Measurements from ENCODE around the gene PPP1R3F.

Gene PPP1R3F

DNA sequence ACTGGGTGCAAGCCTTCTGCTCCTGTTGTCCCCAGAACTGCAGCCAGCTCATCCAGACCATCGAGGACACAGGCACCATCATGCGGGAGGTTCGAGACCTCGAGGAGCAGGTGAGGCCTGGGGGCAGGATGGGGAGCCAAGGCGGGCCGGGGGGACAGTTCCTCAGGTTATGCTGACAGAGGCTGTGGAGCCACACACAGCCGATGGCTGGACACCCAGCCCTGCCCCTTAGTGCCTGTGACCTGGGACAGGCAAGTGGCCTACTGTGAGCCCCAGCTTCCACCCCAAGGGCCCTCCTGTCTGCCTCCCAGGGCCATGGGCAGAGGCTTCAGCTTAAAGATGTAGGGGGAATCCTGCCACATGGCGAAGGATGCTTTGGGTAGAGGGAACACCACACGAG, 20.0 kb upstream of the PPP1R3F start:
- H3K4me3 ChIP-seq (ENCODE audit: low read depth, low read length): no peak overlapping the region
- TF ChIP-seq, protein P1, sequence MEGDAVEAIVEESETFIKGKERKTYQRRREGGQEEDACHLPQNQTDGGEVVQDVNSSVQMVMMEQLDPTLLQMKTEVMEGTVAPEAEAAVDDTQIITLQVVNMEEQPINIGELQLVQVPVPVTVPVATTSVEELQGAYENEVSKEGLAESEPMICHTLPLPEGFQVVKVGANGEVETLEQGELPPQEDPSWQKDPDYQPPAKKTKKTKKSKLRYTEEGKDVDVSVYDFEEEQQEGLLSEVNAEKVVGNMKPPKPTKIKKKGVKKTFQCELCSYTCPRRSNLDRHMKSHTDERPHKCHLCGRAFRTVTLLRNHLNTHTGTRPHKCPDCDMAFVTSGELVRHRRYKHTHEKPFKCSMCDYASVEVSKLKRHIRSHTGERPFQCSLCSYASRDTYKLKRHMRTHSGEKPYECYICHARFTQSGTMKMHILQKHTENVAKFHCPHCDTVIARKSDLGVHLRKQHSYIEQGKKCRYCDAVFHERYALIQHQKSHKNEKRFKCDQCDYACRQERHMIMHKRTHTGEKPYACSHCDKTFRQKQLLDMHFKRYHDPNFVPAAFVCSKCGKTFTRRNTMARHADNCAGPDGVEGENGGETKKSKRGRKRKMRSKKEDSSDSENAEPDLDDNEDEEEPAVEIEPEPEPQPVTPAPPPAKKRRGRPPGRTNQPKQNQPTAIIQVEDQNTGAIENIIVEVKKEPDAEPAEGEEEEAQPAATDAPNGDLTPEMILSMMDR (IDR thresholded peaks at IDR 0.05; ENCODE audit: low read depth, low read length): no peak

DNA sequence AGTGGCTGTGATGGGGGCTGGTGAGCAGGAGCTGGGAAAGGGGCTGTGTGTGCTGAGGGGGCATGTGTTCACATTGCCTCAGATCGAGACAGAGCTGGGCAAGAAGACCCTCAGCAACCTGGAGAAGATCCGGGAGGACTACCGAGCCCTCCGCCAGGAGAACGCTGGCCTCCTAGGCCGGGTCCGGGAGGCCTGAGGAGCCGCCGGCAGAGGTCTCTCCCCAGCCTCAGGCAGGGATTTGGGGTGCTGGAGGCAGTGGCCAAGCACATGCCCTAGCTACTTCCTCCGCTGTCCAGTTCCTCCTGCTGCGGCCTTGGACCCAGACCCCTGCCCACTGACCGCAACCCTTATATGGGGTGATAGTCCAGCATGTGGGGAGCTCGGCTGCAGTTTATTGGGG, 19.5 kb upstream of the PPP1R3F start:
- TF ChIP-seq, protein P1 (IDR thresholded peaks at IDR 0.05; ENCODE audit: low read depth, low read length): no peak
- H3K4me3 ChIP-seq (ENCODE audit: low read depth, low read length): no peak overlapping the region

GRCh38 chrX:49250578-49250977, 19.0 kb upstream of the PPP1R3F start:
- no peak overlapping the region for H3K4me3 ChIP-seq (ENCODE audit: low read depth, low read length)

DNA sequence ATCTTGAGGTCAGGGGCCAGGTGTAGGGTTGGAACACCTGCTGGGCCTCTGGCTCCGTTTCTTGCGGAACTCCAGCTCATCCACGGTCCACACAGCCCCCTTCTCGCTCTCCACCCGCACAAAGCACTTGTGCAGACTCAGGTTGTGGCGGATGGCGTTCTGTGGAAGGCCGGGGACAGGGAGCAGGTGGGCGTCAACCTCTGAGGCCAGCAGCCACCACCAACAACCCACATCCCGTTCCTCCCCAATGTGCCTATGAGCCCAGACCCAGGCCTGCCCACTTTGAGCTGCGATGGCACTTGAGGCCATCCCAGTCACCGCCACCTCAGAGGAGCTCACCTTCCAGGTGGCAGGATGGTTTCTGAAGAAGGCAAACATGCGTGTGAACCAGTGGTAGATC, 18.3 kb upstream of the PPP1R3F start:
- TF ChIP-seq, protein P1 (IDR thresholded peaks at IDR 0.05; ENCODE audit: low read depth, low read length): no peak
- no peak overlapping the region for H3K4me3 ChIP-seq (ENCODE audit: low read depth, low read length)

More at GRCh38 chrX:49250578-49250977, 19.0 kb upstream of the PPP1R3F start:
- TF ChIP-seq, protein P1 (IDR thresholded peaks at IDR 0.05; ENCODE audit: low read depth, low read length): no peak

DNA sequence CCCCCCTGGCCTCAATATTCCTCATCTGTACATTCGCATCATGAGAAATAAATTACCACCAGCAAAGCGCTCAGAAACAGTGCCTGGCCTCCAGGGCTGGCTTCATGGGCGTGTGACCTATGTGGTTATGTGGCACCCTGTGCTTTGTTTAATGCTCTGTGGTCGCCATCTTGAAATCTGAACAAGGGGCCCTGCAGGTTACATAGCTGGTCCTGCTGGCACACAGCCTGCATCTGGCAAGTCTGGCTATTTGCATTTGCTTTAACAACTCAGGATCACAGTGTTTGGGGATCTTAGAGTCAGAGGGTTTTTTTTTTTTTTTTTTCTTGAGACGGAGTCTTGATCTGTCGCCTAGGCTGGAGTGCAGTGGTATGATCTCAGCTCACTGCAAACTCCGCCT, 15.0 kb upstream of the PPP1R3F start:
- H3K4me3 ChIP-seq (ENCODE audit: low read depth, low read length): no peak overlapping the region

GRCh38 chrX:49256268-49256995, 13.2 kb upstream of the PPP1R3F start:
- H3K4me3 ChIP-seq (ENCODE audit: low read depth, low read length): no peak overlapping the region
- TF ChIP-seq, protein P1 (IDR thresholded peaks at IDR 0.05; ENCODE audit: low read depth, low read length): no peak

More for the DNA sequence above, 15.0 kb upstream of the PPP1R3F start:
- TF ChIP-seq, protein P1 (IDR thresholded peaks at IDR 0.05; ENCODE audit: low read depth, low read length): no peak

GRCh38 chrX:49257074-49257790, 12.4 kb upstream of the PPP1R3F start:
- TF ChIP-seq, protein P1 (IDR thresholded peaks at IDR 0.05; ENCODE audit: low read depth, low read length): no peak

More at GRCh38 chrX:49257074-49257790, 12.4 kb upstream of the PPP1R3F start:
- H3K4me3 ChIP-seq (ENCODE audit: low read depth, low read length): no peak overlapping the region
